ENCODE measurements around the gene ACAP3.

Gene ACAP3

DNA sequence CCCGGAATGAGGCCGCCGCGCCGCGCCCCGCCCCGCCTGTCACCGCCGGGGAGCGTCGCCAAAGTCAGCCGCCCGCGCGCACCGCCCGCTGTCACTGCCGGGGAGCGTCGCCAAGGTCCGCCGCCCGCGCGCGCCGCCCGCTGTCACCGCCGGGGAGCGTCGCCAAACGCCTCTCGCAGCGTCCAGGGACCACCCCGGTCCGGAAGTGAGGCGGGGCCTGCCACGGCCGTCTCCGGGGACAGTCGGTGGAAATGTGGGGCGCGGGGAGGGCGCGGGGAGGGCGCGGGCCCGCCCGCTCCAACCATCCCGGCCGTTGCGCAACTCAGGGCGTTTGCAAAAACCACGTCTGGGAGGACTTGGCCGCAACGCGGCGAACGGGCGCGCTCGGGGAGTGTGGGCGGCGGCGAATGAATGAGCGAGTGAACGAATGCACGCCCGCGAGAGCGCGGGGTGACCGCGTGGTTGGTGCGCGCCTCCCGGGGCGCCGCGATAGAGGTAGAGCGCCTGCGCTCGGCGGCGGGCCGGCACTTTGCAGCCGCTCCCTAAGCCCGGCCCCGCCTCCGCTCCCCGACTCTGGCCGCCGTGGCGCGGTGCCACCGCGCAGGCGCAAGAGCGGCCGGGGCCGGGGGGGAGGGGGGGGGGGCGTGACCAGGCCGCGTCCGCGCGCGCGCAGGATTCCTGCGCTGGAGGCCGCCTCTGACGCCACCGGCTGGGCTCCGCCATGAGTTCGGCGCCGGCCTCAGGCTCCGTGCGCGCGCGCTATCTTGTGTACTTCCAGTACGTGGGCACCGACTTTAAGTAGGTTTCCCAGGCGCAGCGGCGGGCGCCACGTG lies at the start of gene ACAP3, which contains the start of gene PUSL1:
Gene ACAP3, minus strand, starts transcription at position 8 of the 833 bp plus-strand sequence. CDS start 115 bp downstream, outside the sequence.
Gene PUSL1, plus strand, starts transcription at position 675 of the 833 bp plus-strand sequence. Its CDS starts 47 bp downstream, at position 722.
- H3K4me2 ChIP-seq: peak within 1 kb of the TSS; percentile 97 to 100 (median 99)
- H3K27me3 ChIP-seq: no peaks in the 10 kb centered on the region
- H3K9me3 ChIP-seq (replicated peaks in 1 of 11): no peaks in the 10 kb centered on the region
- H3K27ac ChIP-seq: peak within 1 kb of the TSS; percentile 82 to 91 (median 88)
- H4K20me1 ChIP-seq: peaks cover 5 to 88% (median 79%) of the 10 kb centered on the region in 11 experiments; a peak in 20 of 22 replicates
- H3K4me1 ChIP-seq: peaks cover 50 to 57% (median 55%) of the 10 kb centered on the region in 10 experiments
- H3K36me3 ChIP-seq: peaks cover 24 to 39% (median 34%) of the 10 kb centered on the region in 11 experiments; a peak in 21 of 22 replicates
- H3K9ac ChIP-seq: peak within 1 kb of the TSS; percentile 84 to 97 (median 91)
- peak; percentile 54 to 100 (median 95); a peak in 20 of 22 replicates for TF ChIP-seq Cebpa-rat (IDR thresholded peaks at IDR 0.05)
- H3K4me3 ChIP-seq: peak within 1 kb of the TSS; percentile 85 to 99 (median 90)

DNA sequence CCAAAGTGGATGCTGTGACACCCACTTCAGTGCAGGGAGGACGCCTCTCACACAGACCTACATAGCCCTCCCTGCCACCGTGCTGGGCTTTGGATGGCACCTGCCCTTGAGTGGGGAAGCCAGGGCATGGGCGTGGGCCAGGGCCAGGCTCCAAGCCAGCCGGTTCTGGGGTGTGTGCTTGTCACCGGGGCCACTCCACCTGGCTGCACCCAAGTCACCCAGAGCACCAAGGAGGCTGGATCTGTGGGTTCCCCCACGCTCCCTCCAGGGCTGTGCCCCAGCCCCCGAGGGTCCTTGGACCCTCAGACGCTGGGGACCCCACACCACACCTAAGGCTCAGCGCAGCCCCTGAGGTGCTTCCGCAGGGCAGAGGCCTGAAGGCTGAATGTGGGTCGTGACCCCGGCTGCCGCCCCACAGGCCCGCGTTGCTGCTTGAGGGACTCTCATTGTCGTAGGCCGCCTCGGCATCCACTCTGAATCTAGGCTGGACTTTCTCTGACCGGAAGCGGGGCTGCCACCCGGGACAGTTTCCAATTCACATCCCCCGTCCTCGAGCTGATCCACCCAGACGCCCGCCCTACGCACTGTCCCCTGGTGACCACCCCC lies 49.2 kb upstream of the ACAP3 start:
- Histone ChIP-seq H3K4me3 (no peak overlapping the region), H3K9ac (no peak overlapping the region), H3K4me1 (peaks cover 32 to 63% (median 58%) of the 10 kb centered on the region in 10 experiments), H3K27me3 (peaks cover 35 to 52% (median 37%) of the 10 kb centered on the region in 11 experiments), H3K4me2 (peak overlapping the region in 6 of 11 experiments; percentile 33 to 99 (median 96); a peak in 4 of 22 replicates), H3K27ac (no peak overlapping the region), H4K20me1 (peaks cover 0 to 48% (median 28%) of the 10 kb centered on the region in 11 experiments; a peak in 15 of 22 replicates), H3K36me3 (no peaks in the 10 kb centered on the region), H3K9me3 (replicated peaks in 1 of 11) (no peaks in the 10 kb centered on the region)
- no peak for TF ChIP-seq Cebpa-rat (IDR thresholded peaks at IDR 0.05)

- peaks cover 35 to 56% (median 43%) of the 10 kb centered on the region in 11 experiments for H3K27me3 ChIP-seq
- H3K27ac ChIP-seq: no peak overlapping the region
- peaks cover 32 to 69% (median 64%) of the 10 kb centered on the region in 10 experiments for H3K4me1 ChIP-seq
- H3K9me3 ChIP-seq (replicated peaks in 1 of 11): no peaks in the 10 kb centered on the region
- no peak overlapping the region for H3K4me3 ChIP-seq
- no peaks in the 10 kb centered on the region for H3K36me3 ChIP-seq
- no peak for TF ChIP-seq Cebpa-rat (IDR thresholded peaks at IDR 0.05)
- no peak overlapping the region for H3K9ac ChIP-seq
- no peak overlapping the region for H3K4me2 ChIP-seq
- peaks cover 0 to 54% (median 33%) of the 10 kb centered on the region in 11 experiments; a peak in 15 of 22 replicates for H4K20me1 ChIP-seq
Measured at GRCh38 chr1:1356166-1356795, 48.6 kb upstream of the ACAP3 start.

- Histone ChIP-seq H3K4me1 (peaks cover 32 to 70% (median 64%) of the 10 kb centered on the region in 10 experiments), H3K27ac (no peak overlapping the region), H3K4me3 (no peak overlapping the region), H4K20me1 (peaks cover 0 to 54% (median 33%) of the 10 kb centered on the region in 11 experiments; a peak in 15 of 22 replicates), H3K9ac (no peak overlapping the region), H3K9me3 (replicated peaks in 1 of 11) (no peaks in the 10 kb centered on the region), H3K36me3 (no peaks in the 10 kb centered on the region), H3K4me2 (peak overlapping the region in 1 of 11 experiments; percentile 26; a peak in 1 of 22 replicates), H3K27me3 (peaks cover 35 to 56% (median 43%) of the 10 kb centered on the region in 11 experiments)
- TF ChIP-seq Cebpa-rat (IDR thresholded peaks at IDR 0.05): no peak
Measured at GRCh38 chr1:1355416-1355815, 47.7 kb upstream of the ACAP3 start.

GRCh38 chr1:1354271-1355247 lies 46.8 kb upstream of the ACAP3 start:
- Histone ChIP-seq H4K20me1 (peaks cover 0 to 49% (median 33%) of the 10 kb centered on the region in 11 experiments; a peak in 15 of 22 replicates), H3K4me1 (peaks cover 32 to 64% (median 59%) of the 10 kb centered on the region in 10 experiments), H3K4me2 (peak overlapping the region; percentile 9 to 85 (median 67); a peak in 17 of 22 replicates), H3K27me3 (peaks cover 35 to 56% (median 43%) of the 10 kb centered on the region in 11 experiments), H3K4me3 (peak overlapping the region in 1 of 10 experiments; percentile 11; a peak in 1 of 20 replicates), H3K36me3 (no peaks in the 10 kb centered on the region), H3K9me3 (replicated peaks in 1 of 11) (no peaks in the 10 kb centered on the region), H3K27ac (no peak overlapping the region), H3K9ac (no peak overlapping the region)
- TF ChIP-seq Cebpa-rat (IDR thresholded peaks at IDR 0.05): no peak

- Histone ChIP-seq H3K4me3 (peak overlapping the region in 1 of 10 experiments; percentile 1; a peak in 1 of 20 replicates), H3K27ac (no peak overlapping the region), H4K20me1 (peaks cover 0 to 44% (median 32%) of the 10 kb centered on the region in 11 experiments; a peak in 16 of 22 replicates), H3K4me1 (peaks cover 23 to 55% (median 49%) of the 10 kb centered on the region in 10 experiments), H3K9me3 (replicated peaks in 1 of 11) (no peaks in the 10 kb centered on the region), H3K36me3 (no peaks in the 10 kb centered on the region), H3K27me3 (peaks cover 35 to 54% (median 43%) of the 10 kb centered on the region in 11 experiments), H3K9ac (peak overlapping the region in 1 of 11 experiments; percentile 15; a peak in 1 of 22 replicates), H3K4me2 (peak overlapping the region in 9 of 11 experiments; percentile 42 to 85 (median 77); a peak in 18 of 22 replicates)
- TF ChIP-seq Cebpa-rat (IDR thresholded peaks at IDR 0.05): no peak
Measured at GRCh38 chr1:1353389-1354151, 45.8 kb upstream of the ACAP3 start.

All from BLaER1 treated with 17β-estradiol and CSF1 and Interleukin-3, amounts not matched to agents 10 nM and 100 nM (cell line).